Fibroblast of lung (primary cell): Measurements from ENCODE around the gene LSM6.

Experiments used
- CTCF ChIP-seq, 2 donors: IDR thresholded peaks in 1 of 2; conservative IDR thresholded peaks in 1 of 2; 1 replicate in 1 of 2; 2 replicates in 1 of 2; pipeline ENCODE4 v1.5.1; 2011 to 2012; ENCODE audit warnings: low read length in 2 of 2, control low read depth in 1 of 2, inconsistent platforms in 1 of 2, low read depth in 1 of 2, mild to moderate bottlenecking in 1 of 2
- EZH2 ChIP-seq: IDR thresholded peaks from 2 replicates; pipeline ENCODE4 v1.5.1; 2012; ENCODE audit warnings: low read length, control low read depth, mild to moderate bottlenecking; ENCODE audit errors: missing control alignments

GRCh38 chr4:146232131-146232722 is 56.7 kb downstream of the LSM6 start:
- TF ChIP-seq CTCF (conservative IDR thresholded peaks at IDR 0.05 in 1 of 2, IDR thresholded peaks at IDR 0.05 in 1 of 2; ENCODE audit: low read depth in 1 of 2, low read length in 2 of 2) = no peak
- no peak for TF ChIP-seq EZH2
